GM12891 (cell line): ENCODE results near the gene PIF1. TPM values are rescaled to one million over a fixed set of nuclear protein-coding genes. Genes with fewer than 3 reads are reported as not detected.
A peak's percentile ranks its signal among the peaks of the same experiment; 100 is the strongest.

Source experiments
- DNase-seq: peaks from one replicate; pipeline ENCODE4 v3.0.0; 2011; ENCODE audit warnings: low spot score; ENCODE audit not compliant: insufficient read length
- FAIRE-seq: peaks from 2 replicates; lab custom pipeline; 2011; peaks lifted over from hg19 to GRCh38; lab: Jason Lieb, UNC
- PAX5 ChIP-seq: IDR thresholded peaks from 2 replicates; pipeline ENCODE4 v1.6.1; 2011; ENCODE audit warnings: low read length, moderate library complexity, mild to moderate bottlenecking; ENCODE audit not compliant: insufficient read depth, severe bottlenecking
- POLR2A ChIP-seq: IDR thresholded peaks from 2 replicates; pipeline ENCODE4 v1.6.1; 2011; ENCODE audit warnings: low read depth, low read length, control low read depth
- POLR2AphosphoS5 ChIP-seq: IDR thresholded peaks from 2 replicates; pipeline ENCODE4 v1.6.1; 2011; ENCODE audit warnings: low read depth, low read length, control low read depth
- POU2F2 ChIP-seq: IDR thresholded peaks from 2 replicates; pipeline ENCODE4 v1.6.1; 2011; ENCODE audit warnings: low read depth, mild to moderate bottlenecking, control low read depth, low read length, moderate library complexity
- SPI1 ChIP-seq: IDR thresholded peaks from 2 replicates; pipeline ENCODE4 v1.6.1; 2011; ENCODE audit warnings: low read depth, low read length, control low read depth
- TAF1 ChIP-seq: IDR thresholded peaks from 2 replicates; pipeline ENCODE4 v1.6.1; 2011; ENCODE audit warnings: low read depth, low read length, control low read depth
- polyA plus RNA-seq: library from polyadenylated mRNA; unstranded; fragments of >200 nt; gene quantifications from one replicate; pipeline ENCODE4 v1.2.1, GENCODE V29; 2012; ENCODE audit warnings: low read depth, missing spikeins, inconsistent platforms; ENCODE audit not compliant: missing spikeins

PIF1 gene, protein sequence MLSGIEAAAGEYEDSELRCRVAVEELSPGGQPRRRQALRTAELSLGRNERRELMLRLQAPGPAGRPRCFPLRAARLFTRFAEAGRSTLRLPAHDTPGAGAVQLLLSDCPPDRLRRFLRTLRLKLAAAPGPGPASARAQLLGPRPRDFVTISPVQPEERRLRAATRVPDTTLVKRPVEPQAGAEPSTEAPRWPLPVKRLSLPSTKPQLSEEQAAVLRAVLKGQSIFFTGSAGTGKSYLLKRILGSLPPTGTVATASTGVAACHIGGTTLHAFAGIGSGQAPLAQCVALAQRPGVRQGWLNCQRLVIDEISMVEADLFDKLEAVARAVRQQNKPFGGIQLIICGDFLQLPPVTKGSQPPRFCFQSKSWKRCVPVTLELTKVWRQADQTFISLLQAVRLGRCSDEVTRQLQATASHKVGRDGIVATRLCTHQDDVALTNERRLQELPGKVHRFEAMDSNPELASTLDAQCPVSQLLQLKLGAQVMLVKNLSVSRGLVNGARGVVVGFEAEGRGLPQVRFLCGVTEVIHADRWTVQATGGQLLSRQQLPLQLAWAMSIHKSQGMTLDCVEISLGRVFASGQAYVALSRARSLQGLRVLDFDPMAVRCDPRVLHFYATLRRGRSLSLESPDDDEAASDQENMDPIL
- 20.0 TPM for polyA plus RNA-seq

DNA sequence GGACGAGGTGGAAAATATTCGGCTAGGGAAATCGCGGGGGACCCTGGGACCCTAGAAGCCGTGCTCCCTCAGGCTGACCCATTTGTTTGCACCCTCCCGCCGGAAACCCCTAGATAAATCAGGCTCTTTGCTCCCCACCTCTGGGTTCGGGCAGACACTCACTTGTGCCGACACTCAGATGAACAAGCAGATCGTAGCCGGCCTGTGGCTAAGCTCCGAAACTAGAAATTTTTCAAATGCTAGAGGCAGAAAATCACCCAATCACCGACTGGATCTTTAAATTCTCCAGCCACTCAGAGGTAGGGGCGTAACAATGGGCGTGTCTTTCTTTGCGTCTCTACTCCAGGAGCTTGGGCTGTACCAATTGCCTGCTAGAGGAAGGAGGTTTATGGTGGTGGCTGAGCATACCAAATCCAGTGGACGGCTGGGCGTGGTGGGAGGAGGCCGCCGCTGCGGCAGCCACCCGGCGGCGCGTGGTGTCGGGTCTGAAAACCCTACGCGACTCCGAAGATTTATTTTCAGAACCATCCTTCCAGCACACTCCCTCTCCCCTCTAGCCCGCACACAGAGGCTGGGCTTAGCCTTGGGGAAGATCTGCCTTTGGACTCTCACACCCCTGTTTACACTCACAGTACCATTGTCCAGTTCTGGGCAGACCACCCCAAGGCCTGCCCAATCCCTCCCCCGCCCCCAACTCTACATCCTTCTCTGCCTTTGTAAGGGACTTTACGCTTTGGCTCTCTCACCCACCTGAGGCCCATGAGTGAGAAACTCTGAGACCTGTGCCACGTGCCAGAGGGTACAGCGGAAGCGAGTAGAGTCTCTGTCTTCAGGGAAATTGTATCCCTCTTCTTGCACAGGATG is at the start of gene PIF1:
TSS of gene PIF1 (minus strand) at position 217 of the 864 bp plus-strand sequence. CDS start 1,312 bp downstream, outside the sequence.
- FAIRE-seq (peak; percentile 92), DNase-seq (peak; percentile 84)
- TF ChIP-seq POLR2A (peak; percentile 79), PAX5 (no peak), POLR2AphosphoS5 (peak; percentile 77; the same call in 1 of the 2 replicates), SPI1 (no peak), TAF1 (peak; percentile 48; the same call in 1 of the 2 replicates), POU2F2 (peak; percentile 44; the same call in 1 of the 2 replicates)

- TF ChIP-seq PAX5 (no peak), TAF1 (no peak), SPI1 (no peak), POU2F2 (no peak), POLR2A (no peak), POLR2AphosphoS5 (no peak)
- FAIRE-seq (no peak), DNase-seq (no peak)
Measured at GRCh38 chr15:64870353-64870752, 44.9 kb upstream of the PIF1 start.

DNA sequence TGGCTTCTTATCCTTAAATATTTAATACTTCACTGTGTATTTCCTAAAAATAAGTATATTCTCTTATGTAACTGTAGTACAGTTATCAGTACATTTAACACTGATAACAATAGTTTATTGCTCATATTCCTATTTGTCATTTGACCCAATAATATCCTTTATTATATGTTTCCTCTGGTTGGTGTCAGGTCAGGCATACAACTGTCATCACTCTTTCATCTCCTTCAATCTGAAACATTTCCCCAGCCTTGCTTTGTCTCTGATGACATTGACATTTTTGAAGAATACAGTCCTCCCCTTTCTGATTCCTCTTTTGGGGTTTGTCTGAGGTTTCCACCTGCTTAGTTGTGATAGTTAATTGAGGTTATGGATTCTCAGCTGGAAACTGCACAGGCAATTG is 44.1 kb upstream of the PIF1 start:
- TF ChIP-seq POLR2A (no peak), PAX5 (no peak), TAF1 (no peak), SPI1 (no peak), POU2F2 (no peak), POLR2AphosphoS5 (no peak)
- FAIRE-seq (no peak), DNase-seq (no peak)

GRCh38 chr15:64865998-64866520 is 40.6 kb upstream of the PIF1 start:
- FAIRE-seq (no peak), DNase-seq (no peak)
- TF ChIP-seq POLR2AphosphoS5 (no peak), SPI1 (no peak), POLR2A (no peak), POU2F2 (no peak), TAF1 (no peak), PAX5 (no peak)

GRCh38 chr15:64865126-64865997 is 39.9 kb upstream of the PIF1 start:
- FAIRE-seq, result no peak
- no peak for DNase-seq
- TF ChIP-seq TAF1 (no peak), PAX5 (no peak), SPI1 (no peak), POU2F2 (no peak), POLR2A (no peak), POLR2AphosphoS5 (no peak)

- no peak for TF ChIP-seq POLR2A
- no peak for TF ChIP-seq POU2F2
- TF ChIP-seq SPI1, result no peak
- FAIRE-seq (no peak), DNase-seq (no peak)
Measured at GRCh38 chr15:64864068-64864467, 38.6 kb upstream of the PIF1 start.

DNA sequence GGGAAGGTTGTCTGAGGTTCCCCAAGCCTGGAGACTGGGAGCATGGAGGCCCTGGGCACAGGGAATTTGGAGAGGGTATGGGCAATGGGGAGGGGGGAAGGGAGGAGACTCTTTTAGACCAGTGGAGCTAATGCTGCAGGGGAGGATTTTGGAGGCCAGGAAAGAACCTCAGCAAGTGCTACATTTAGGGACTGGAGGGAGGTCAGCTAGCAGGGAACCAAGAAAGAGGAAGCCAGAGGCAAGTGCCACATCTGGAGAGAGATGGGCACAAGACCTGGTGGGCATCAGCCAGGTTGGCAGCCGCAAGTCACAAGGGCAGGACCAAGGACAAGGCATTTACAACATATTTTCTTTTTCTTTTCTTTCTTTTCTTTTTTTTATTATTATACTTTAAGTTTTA is 37.0 kb upstream of the PIF1 start:
- TF ChIP-seq SPI1, result 0 out of 2 replicates have a peak, but pooled peaks have one; percentile 13
- no peak for TF ChIP-seq TAF1
- FAIRE-seq (no peak), DNase-seq (no peak)

DNA sequence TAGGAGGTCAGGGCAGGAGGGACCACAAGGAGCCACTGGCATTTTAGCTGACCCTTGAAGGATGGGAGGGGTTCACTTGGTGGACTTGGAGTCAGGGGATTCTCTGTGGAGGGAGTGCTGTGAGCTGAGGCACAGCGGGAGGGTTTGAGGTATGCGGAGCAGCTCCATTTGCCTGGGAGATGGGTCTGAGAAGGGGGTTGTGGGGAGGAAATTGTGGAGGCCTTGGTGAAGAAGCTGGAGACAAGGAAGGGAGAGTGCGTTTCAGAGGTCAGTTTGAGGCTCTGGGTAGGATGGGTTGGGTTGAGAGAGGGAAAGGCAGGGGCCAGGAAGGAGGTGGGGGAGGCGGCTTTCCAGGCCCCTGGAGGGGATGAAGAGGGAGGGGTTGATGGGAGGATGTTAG is 36.5 kb upstream of the PIF1 start:
- FAIRE-seq (no peak), DNase-seq (no peak)
- TF ChIP-seq SPI1, result no peak
- TF ChIP-seq TAF1, result no peak
- no peak for TF ChIP-seq POU2F2
- no peak for TF ChIP-seq POLR2A
- no peak for TF ChIP-seq PAX5
- no peak for TF ChIP-seq POLR2AphosphoS5

GRCh38 chr15:64861331-64861730 is 35.9 kb upstream of the PIF1 start:
- DNase-seq (no peak), FAIRE-seq (no peak)
- TF ChIP-seq POU2F2 (no peak), TAF1 (no peak), SPI1 (no peak)
